Neural cell (in vitro differentiated cells): Measurements from ENCODE around the gene C17orf50.

Source experiments
- EP300 ChIP-seq: fragments of 450-650 bp; conservative IDR thresholded peaks from 2 replicates; pipeline ENCODE4 v1.6.1; 2014; ENCODE audit warnings: antibody characterized with exemption, mild to moderate bottlenecking, moderate library complexity; ENCODE audit not compliant: poor library complexity, severe bottlenecking
- EZH2 ChIP-seq: fragments of 200-600, 300-800 bp; shearing (Covaris generic), sonication (generic); IDR thresholded peaks from 2 replicates; pipeline ENCODE4 v1.6.1; 2014; ENCODE audit warnings: antibody characterized with exemption, low read length, borderline replicate concordance, mild to moderate bottlenecking; ENCODE audit not compliant: insufficient read depth, poor library complexity, severe bottlenecking
- POLR2AphosphoS5 ChIP-seq: IDR thresholded peaks from 2 replicates; pipeline ENCODE4 v1.6.1; 2012
- RAD21 ChIP-seq: fragments of 450-650 bp; conservative IDR thresholded peaks from 2 replicates; pipeline ENCODE4 v1.6.1; 2014; ENCODE audit warnings: antibody characterized with exemption, mild to moderate bottlenecking, moderate library complexity
- REST ChIP-seq: IDR thresholded peaks from 2 replicates; pipeline ENCODE4 v1.6.1; 2012; ENCODE audit warnings: borderline replicate concordance
- SMC3 ChIP-seq: fragments of 450-650 bp; conservative IDR thresholded peaks from 2 replicates; pipeline ENCODE4 v1.6.1; 2014; ENCODE audit warnings: antibody characterized with exemption, mild to moderate bottlenecking, moderate library complexity; ENCODE audit not compliant: poor library complexity
- TAF1 ChIP-seq: IDR thresholded peaks from 2 replicates; pipeline ENCODE4 v1.6.1; 2012; ENCODE audit warnings: low read depth
- TF ChIP-seq, protein P1 (sequence below): fragments of 450-650 bp; IDR thresholded peaks from 2 replicates; pipeline ENCODE4 v1.5.1; 2014; ENCODE audit warnings: antibody characterized with exemption, mild to moderate bottlenecking, moderate library complexity; ENCODE audit not compliant: poor library complexity, severe bottlenecking

GRCh38 chr17:35742896-35743477 is 17.7 kb upstream of the C17orf50 start:
- TF ChIP-seq, protein P1, sequence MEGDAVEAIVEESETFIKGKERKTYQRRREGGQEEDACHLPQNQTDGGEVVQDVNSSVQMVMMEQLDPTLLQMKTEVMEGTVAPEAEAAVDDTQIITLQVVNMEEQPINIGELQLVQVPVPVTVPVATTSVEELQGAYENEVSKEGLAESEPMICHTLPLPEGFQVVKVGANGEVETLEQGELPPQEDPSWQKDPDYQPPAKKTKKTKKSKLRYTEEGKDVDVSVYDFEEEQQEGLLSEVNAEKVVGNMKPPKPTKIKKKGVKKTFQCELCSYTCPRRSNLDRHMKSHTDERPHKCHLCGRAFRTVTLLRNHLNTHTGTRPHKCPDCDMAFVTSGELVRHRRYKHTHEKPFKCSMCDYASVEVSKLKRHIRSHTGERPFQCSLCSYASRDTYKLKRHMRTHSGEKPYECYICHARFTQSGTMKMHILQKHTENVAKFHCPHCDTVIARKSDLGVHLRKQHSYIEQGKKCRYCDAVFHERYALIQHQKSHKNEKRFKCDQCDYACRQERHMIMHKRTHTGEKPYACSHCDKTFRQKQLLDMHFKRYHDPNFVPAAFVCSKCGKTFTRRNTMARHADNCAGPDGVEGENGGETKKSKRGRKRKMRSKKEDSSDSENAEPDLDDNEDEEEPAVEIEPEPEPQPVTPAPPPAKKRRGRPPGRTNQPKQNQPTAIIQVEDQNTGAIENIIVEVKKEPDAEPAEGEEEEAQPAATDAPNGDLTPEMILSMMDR: no peak
- TF ChIP-seq REST: no peak
- TF ChIP-seq POLR2AphosphoS5: no peak
- no peak for TF ChIP-seq EP300
- no peak for TF ChIP-seq EZH2
- no peak for TF ChIP-seq RAD21
- TF ChIP-seq SMC3: no peak
- TF ChIP-seq TAF1: no peak
